KMS-11 (cell line): ENCODE data around the gene ADAP1.

Experiments
- H2AFZ ChIP-seq: fragments of 200-600 bp; sonication (generic); 2 replicates; pipeline ENCODE4 v1.6.1; 2016; ENCODE audit warnings: antibody characterized with exemption, mixed run types, low read depth
- H3K27ac ChIP-seq: fragments of 200-600 bp; sonication (generic); 2 replicates; pipeline ENCODE4 v1.6.1; 2016; ENCODE audit warnings: mild to moderate bottlenecking, mixed run types
- H3K27me3 ChIP-seq: fragments of 200-600 bp; sonication (generic); 2 replicates; pipeline ENCODE4 v1.6.1; 2017; ENCODE audit warnings: mild to moderate bottlenecking, low read depth, mixed run types, moderate library complexity; ENCODE audit not compliant: insufficient read depth
- H3K36me3 ChIP-seq: fragments of 200-600 bp; sonication (generic); 2 replicates; pipeline ENCODE4 v1.6.1; 2017; ENCODE audit warnings: mild to moderate bottlenecking, mixed run types; ENCODE audit not compliant: insufficient read depth
- H3K4me1 ChIP-seq: fragments of 200-600 bp; sonication (generic); 2 replicates; pipeline ENCODE4 v1.6.1; 2016; ENCODE audit warnings: mild to moderate bottlenecking, low read depth, mixed run types; ENCODE audit not compliant: poor library complexity, severe bottlenecking
- H3K4me2 ChIP-seq: fragments of 200-600 bp; sonication (generic); 2 replicates; pipeline ENCODE4 v1.7.0; 2016; ENCODE audit warnings: mild to moderate bottlenecking, mixed run types
- H3K4me3 ChIP-seq: fragments of 200-600 bp; sonication (generic); IDR thresholded peaks from 2 replicates; pipeline ENCODE4 v1.6.1; 2017; ENCODE audit warnings: low read depth, low read length, mixed read lengths; ENCODE audit not compliant: insufficient read depth
- H3K79me2 ChIP-seq: fragments of 200-600 bp; sonication (generic); 2 replicates; pipeline ENCODE4 v1.6.1; 2016; ENCODE audit warnings: low read depth, mixed run types; ENCODE audit not compliant: insufficient read depth
- H3K9ac ChIP-seq: fragments of 200-600 bp; sonication (generic); 2 replicates; pipeline ENCODE4 v1.6.1; 2016; ENCODE audit warnings: mild to moderate bottlenecking, mixed run types
- H4K20me1 ChIP-seq: fragments of 200-600 bp; sonication (generic); 2 replicates; pipeline ENCODE4 v1.6.1; 2016; ENCODE audit warnings: mild to moderate bottlenecking, mixed run types; ENCODE audit not compliant: insufficient read depth
- CTCF ChIP-seq: fragments of 200-600 bp; sonication (generic); conservative IDR thresholded peaks from 2 replicates; pipeline ENCODE4 v1.6.1; 2017; ENCODE audit warnings: low read depth, mild to moderate bottlenecking, antibody characterized with exemption, low read length, moderate library complexity, mixed read lengths

ADAP1 gene

GRCh38 chr7:888081-889024 is 66.1 kb downstream of the ADAP1 start:
- TF ChIP-seq CTCF: no peak
- Histone ChIP-seq H3K9ac (no peak overlapping the region), H3K4me3 (no peak overlapping the region), H4K20me1 (no peaks in the 10 kb centered on the region), H3K4me2 (no peak overlapping the region), H3K79me2 (peaks cover 28% of the 10 kb centered on the region), H2AFZ (no peak overlapping the region), H3K27ac (no peak overlapping the region), H3K36me3 (no peaks in the 10 kb centered on the region), H3K4me1 (no peaks in the 10 kb centered on the region), H3K27me3 (no peaks in the 10 kb centered on the region)

GRCh38 chr7:887488-887820 is 67.0 kb downstream of the ADAP1 start:
- H4K20me1 ChIP-seq: no peaks in the 10 kb centered on the region
- no peak overlapping the region for H3K9ac ChIP-seq
- H3K27ac ChIP-seq: no peak overlapping the region
- no peak overlapping the region for H3K4me2 ChIP-seq
- H3K79me2 ChIP-seq: peaks cover 36% of the 10 kb centered on the region
- no peaks in the 10 kb centered on the region for H3K27me3 ChIP-seq
- H3K36me3 ChIP-seq: no peaks in the 10 kb centered on the region
- H3K4me1 ChIP-seq: no peaks in the 10 kb centered on the region
- no peak for TF ChIP-seq CTCF
- H2AFZ ChIP-seq: no peak overlapping the region
- no peak overlapping the region for H3K4me3 ChIP-seq

- Histone ChIP-seq H4K20me1 (no peaks in the 10 kb centered on the region), H3K4me3 (no peak overlapping the region), H3K4me1 (no peaks in the 10 kb centered on the region), H3K4me2 (no peak overlapping the region), H2AFZ (no peak overlapping the region), H3K27me3 (no peaks in the 10 kb centered on the region), H3K27ac (no peak overlapping the region), H3K79me2 (peaks cover 42% of the 10 kb centered on the region), H3K36me3 (no peaks in the 10 kb centered on the region), H3K9ac (no peak overlapping the region)
- TF ChIP-seq CTCF: no peak
Observed at GRCh38 chr7:886626-887487, 67.6 kb downstream of the ADAP1 start.

GRCh38 chr7:885893-886625 is 68.4 kb downstream of the ADAP1 start:
- peaks cover 49% of the 10 kb centered on the region for H3K79me2 ChIP-seq
- H3K4me3 ChIP-seq: no peak overlapping the region
- H3K27ac ChIP-seq: no peak overlapping the region
- no peaks in the 10 kb centered on the region for H3K27me3 ChIP-seq
- no peak overlapping the region for H3K9ac ChIP-seq
- no peak for TF ChIP-seq CTCF
- no peak overlapping the region for H2AFZ ChIP-seq
- no peaks in the 10 kb centered on the region for H3K4me1 ChIP-seq
- no peaks in the 10 kb centered on the region for H3K36me3 ChIP-seq
- no peaks in the 10 kb centered on the region for H4K20me1 ChIP-seq
- H3K4me2 ChIP-seq: no peak overlapping the region
